A673 (cell line): ENCODE results near the gene PRKCA.

Source experiments
- CTCF ChIP-seq: fragments of 300-800, 200-600 bp; sonication (generic); conservative IDR thresholded peaks from 2 replicates; pipeline ENCODE4 v1.5.1; 2017; ENCODE audit warnings: low read depth, mild to moderate bottlenecking, antibody characterized with exemption, low read length, moderate library complexity, mixed read lengths
- EZH2 ChIP-seq: fragments of 200-600 bp; sonication (generic); IDR thresholded peaks from 2 replicates; pipeline ENCODE4 v1.6.1; 2017; ENCODE audit warnings: borderline replicate concordance, low read depth, mild to moderate bottlenecking, mixed read lengths, antibody characterized with exemption, low read length; ENCODE audit not compliant: poor library complexity, severe bottlenecking

- TF ChIP-seq CTCF (no peak), EZH2 (no peak)
These were observed 62.1 kb downstream of the PRKCA start for GRCh38 chr17:66364508-66364907.
